Measurements from ENCODE around the gene NPC1L1. TPM values are rescaled to one million over a fixed set of nuclear protein-coding genes. Genes with fewer than 3 reads are reported as not detected.

The NPC1L1 gene
- total and polyA plus RNA-seq, 2 of the 4 experiments (the other 2 are of a cell fraction) = 0.07 TPM; not detected in 1

DNA sequence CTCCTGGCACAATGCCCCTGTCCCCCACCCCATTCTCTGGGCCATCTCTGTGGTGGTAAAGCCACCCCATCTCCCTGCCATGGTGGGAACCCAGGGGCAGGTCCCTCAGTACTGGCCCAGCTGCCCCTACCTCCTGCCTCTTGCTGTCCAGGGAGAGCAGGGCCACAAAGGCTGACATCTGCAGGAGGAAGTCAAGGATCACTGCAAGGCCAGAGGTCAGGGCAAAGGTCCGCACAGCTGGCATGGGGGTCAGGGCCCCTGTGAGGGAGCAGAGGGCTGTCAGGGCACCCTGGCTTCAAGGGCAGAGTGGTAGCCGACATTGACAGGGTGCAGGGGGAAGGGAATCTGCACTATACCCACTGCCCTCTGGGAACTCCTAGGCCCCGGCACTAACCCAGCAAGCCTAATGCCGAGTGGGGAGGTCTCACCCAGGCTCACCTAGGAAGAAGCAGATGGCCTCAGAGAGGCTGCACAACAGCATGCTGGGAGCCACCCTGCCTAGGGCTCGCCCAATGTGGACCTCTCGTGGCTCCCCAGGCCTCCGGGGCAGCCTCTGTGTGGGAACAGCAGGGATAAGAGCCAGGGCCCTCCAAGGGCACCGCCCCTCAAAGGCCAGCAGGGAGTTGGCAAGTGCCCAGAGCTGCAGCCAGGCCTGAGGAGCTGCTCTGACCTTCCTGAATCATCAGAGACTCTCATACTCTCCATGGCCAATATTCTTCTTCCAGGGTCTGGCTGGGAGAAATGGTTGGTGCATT lies 7.7 kb downstream of the NPC1L1 start:
- no peak overlapping the region for H3K56ac ChIP-seq (ENCODE audit: extremely low read depth, insufficient read depth, low read length)
- peak overlapping the region; percentile 70 for H2AFZ ChIP-seq (replicated peaks; ENCODE audit: low read length, poor library complexity)
- H3K9me3 ChIP-seq (ENCODE audit: control insufficient read depth, insufficient read depth, low read length) = no peaks in the 10 kb centered on the region
- H2BK5ac ChIP-seq (ENCODE audit: low read depth, low read length, poor library complexity, severe bottlenecking) = peak overlapping the region; percentile 25
- peak overlapping the region; percentile 0; the same call in 1 of the 2 replicates for H2AK5ac ChIP-seq (ENCODE audit: low read depth, low read length)
- peak overlapping the region; percentile 61; the same call in 1 of the 2 replicates for H3K18ac ChIP-seq (ENCODE audit: low read depth, low read length)
- H3K27ac ChIP-seq (ENCODE audit: insufficient read depth, low read length) = peak overlapping the region; percentile 80; the same call in 1 of the 2 replicates
- H3K9me1 ChIP-seq (ENCODE audit: insufficient read depth, low read length) = peaks cover 16% of the 10 kb centered on the region
- H3K4ac ChIP-seq (ENCODE audit: low read depth, low read length) = peak overlapping the region; percentile 69; the same call in 1 of the 2 replicates
- H3K4me3 ChIP-seq (ENCODE audit: insufficient read depth, low read depth, low read length) = no peak overlapping the region
- DNase-seq (peak; percentile 41), ATAC-seq (ENCODE audit: low read depth) (peak; percentile 81)
- H4K8ac ChIP-seq (ENCODE audit: low read depth in 2 of 2, low read length in 2 of 2) = peak overlapping the region in 1 of 2 experiments; percentile 40; a peak in 1 of 4 replicates
- 64% methylated on average over 6 of the region's 8 CpGs; no CpG with 5 or more reads in 1 of the 2 experiments for WGBS, 2 experiments (ENCODE audit: extremely low coverage in 2 of 2, insufficient read length in 1 of 2)
- no peak overlapping the region; the same call in 1 of the 2 replicates for H3K14ac ChIP-seq (replicated peaks; ENCODE audit: low read depth, low read length)
- H3K23ac ChIP-seq (ENCODE audit: low read depth, low read length) = no peak overlapping the region
- dilution Hi-C loops (cut with HindIII; ENCODE audit: low sequenced_read_pairs, unreplicated experiment) = no loop called here
- peak overlapping the region; percentile 72; the same call in 1 of the 2 replicates for H2BK20ac ChIP-seq (ENCODE audit: low read depth, low read length)
- H4K5ac ChIP-seq (ENCODE audit: low read depth, low read length) = peak overlapping the region; percentile 25; the same call in 1 of the 2 replicates
- ChIA-PET CTCF (interaction anchor here (1.0 to 1.4 kb wide), 2 partner anchors 9 to 15 kb away, joined by 4 read pairs; no protein-coding TSS in a partner anchor), POLR2A (ENCODE audit: unreplicated experiment) (no interaction called here)
- H4K20me1 ChIP-seq (ENCODE audit: insufficient read depth, low read length) = no peaks in the 10 kb centered on the region
- H4K91ac ChIP-seq (ENCODE audit: insufficient read depth, low read depth, low read length) = peak overlapping the region; percentile 55
- intact Hi-C loops (cut with micrococcal nuclease) = no loop called here
- no peaks in the 10 kb centered on the region for H3K79me1 ChIP-seq (ENCODE audit: low read depth in 1 of 2, low read length in 2 of 2)
- peaks cover 16% of the 10 kb centered on the region for H3K4me1 ChIP-seq (ENCODE audit: control insufficient read depth, insufficient read depth, low read length)
- TF ChIP-seq RAD21 (IDR thresholded peaks at IDR 0.05; ENCODE audit: low read length) (no peak), FOS (IDR thresholded peaks at IDR 0.05; ENCODE audit: low read depth, low read length) (no peak), POLR2A (IDR thresholded peaks at IDR 0.05; ENCODE audit: low read depth, low read length) (no peak), BHLHE40 (IDR thresholded peaks at IDR 0.05; ENCODE audit: low read depth, low read length) (no peak), CHD1 (IDR thresholded peaks at IDR 0.05; ENCODE audit: low read depth, low read length) (no peak)
- no peaks in the 10 kb centered on the region for H3K27me3 ChIP-seq (ENCODE audit: control insufficient read depth, insufficient read depth, low read length)
- peak overlapping the region; percentile 82 for H2AK9ac ChIP-seq (replicated peaks; ENCODE audit: low read depth, low read length, poor library complexity)
- H3K4me2 ChIP-seq (ENCODE audit: low read depth, low read length) = peak overlapping the region; percentile 40; the same call in 1 of the 2 replicates
- peak overlapping the region; percentile 71; the same call in 1 of the 2 replicates for H2BK120ac ChIP-seq (ENCODE audit: low read depth, low read length)
- H3K36me3 ChIP-seq (ENCODE audit: control insufficient read depth, insufficient read depth, low read length) = no peaks in the 10 kb centered on the region
- H2BK15ac ChIP-seq (ENCODE audit: low read depth, low read length) = peak overlapping the region; percentile 23; the same call in 1 of the 3 replicates
- BruUV-seq (replicated peaks) = no TSS peak
- in situ Hi-C loops (cut with MboI; ENCODE audit: low sequenced_read_pairs) = no loop called here
- H3K9ac ChIP-seq (ENCODE audit: low read depth, low read length) = no peak overlapping the region
